NCI-H82 treated with DMSO at 0.1 percent for 48 hours (cell line): ENCODE measurements around the gene NFE2L3.
"Not testable (repeated sequence)": the region's sequence is repeated elsewhere in the genome, so short reads cannot be mapped to it uniquely, and the experiment has no call there.

Source experiments
- DNase-seq: peaks from one replicate; lab custom pipeline; 2025; ENCODE audit not compliant: unreplicated experiment; lab: John Stamatoyannopoulos, UW

NFE2L3 gene

DNA sequence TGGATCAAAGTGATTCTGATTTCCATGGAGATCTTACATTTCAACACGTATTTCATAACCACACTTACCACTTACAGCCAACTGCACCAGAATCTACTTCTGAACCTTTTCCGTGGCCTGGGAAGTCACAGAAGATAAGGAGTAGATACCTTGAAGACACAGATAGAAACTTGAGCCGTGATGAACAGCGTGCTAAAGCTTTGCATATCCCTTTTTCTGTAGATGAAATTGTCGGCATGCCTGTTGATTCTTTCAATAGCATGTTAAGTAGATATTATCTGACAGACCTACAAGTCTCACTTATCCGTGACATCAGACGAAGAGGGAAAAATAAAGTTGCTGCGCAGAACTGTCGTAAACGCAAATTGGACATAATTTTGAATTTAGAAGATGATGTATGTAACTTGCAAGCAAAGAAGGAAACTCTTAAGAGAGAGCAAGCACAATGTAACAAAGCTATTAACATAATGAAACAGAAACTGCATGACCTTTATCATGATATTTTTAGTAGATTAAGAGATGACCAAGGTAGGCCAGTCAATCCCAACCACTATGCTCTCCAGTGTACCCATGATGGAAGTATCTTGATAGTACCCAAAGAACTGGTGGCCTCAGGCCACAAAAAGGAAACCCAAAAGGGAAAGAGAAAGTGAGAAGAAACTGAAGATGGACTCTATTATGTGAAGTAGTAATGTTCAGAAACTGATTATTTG, 33.3 kb downstream of the NFE2L3 start:
- DNase-seq, result no peak

DNA sequence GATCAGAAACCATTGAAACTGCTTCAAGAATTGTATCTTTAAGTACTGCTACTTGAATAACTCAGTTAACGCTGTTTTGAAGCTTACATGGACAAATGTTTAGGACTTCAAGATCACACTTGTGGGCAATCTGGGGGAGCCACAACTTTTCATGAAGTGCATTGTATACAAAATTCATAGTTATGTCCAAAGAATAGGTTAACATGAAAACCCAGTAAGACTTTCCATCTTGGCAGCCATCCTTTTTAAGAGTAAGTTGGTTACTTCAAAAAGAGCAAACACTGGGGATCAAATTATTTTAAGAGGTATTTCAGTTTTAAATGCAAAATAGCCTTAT, 33.8 kb downstream of the NFE2L3 start:
- DNase-seq, result no peak

GRCh38 chr7:26186364-26187311, 34.6 kb downstream of the NFE2L3 start:
- no peak for DNase-seq

- peak; percentile 59 for DNase-seq
These were observed 35.6 kb downstream of the NFE2L3 start for GRCh38 chr7:26187380-26188205.

DNA sequence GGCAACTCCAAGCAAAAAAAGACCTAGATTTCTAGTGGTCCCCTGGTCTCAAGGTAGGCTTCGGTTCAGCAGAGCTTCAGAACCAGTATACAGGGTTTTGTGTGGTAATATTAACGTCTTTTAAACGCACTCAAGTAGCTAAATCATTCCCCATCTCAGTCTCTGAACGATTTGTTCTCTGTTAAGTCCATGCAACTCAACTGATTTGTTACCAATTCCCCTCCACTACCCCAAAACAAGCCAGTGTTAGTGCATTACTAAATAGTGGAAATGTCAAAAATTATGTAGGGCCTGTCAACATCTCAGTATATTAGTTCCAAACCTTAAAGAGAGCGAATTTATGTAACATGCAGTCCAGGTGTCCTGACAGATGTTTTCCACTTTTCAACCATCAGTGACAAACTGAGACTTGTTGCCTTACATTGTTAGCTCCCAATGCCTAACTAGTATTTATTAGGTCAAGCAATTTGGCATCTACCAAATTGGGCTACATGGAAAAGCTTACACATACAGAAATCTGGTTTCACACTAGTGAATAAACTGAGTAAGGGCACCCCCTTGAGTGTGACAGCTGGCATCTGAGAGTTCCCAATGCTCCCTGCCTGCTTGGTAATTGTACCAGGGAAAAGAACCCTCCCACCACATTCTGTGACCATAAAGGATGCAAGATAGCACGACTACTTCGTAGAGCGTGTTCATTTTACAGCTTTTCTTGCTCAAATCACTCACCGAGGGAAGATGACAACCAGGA, 36.4 kb downstream of the NFE2L3 start:
- no peak for DNase-seq

DNA sequence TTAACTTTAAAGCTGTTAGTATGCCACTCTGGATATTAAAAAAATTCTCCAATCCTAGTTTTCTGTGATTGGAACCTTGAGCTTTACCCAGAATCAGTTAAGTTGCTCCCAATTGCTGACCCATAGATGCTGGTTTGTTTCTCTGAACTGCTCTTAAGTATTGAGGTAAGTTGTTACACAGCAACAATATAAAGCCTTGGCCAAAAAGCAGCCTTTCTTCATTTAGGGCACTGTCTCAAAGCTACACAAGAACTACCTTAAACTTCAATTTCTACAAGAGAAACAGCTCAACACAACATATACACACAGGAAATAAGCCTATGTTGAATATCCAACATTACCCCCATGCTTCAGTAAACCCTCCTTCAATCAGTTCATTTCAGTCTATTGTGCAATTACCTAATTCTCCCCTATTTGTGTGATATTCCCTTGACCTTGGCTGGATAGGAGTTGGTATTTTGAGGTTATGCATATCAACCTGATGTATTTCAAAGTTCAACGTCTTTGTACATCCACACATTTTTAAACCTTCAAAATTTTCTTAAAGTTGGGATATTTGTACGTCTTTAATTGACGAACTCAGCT, 37.1 kb downstream of the NFE2L3 start:
- no peak for DNase-seq

DNA sequence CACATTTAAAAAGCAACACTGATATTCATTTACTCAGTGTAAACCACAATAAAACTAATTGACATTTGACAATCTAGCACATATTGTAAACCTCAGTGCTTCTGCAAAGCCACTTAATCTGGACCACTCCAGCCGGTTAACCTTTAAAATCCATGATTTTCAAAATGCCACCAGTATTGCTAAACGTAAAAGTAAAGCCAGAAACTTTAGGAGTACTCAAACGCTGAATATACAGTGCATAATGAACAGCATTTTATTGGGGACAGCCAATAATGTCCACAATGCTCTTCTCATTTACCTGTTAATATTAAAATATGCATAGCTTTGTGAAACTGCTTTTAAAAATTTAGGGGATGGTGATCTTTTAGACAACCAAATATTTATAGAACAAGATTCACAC, 37.7 kb downstream of the NFE2L3 start:
- no peak for DNase-seq

DNA sequence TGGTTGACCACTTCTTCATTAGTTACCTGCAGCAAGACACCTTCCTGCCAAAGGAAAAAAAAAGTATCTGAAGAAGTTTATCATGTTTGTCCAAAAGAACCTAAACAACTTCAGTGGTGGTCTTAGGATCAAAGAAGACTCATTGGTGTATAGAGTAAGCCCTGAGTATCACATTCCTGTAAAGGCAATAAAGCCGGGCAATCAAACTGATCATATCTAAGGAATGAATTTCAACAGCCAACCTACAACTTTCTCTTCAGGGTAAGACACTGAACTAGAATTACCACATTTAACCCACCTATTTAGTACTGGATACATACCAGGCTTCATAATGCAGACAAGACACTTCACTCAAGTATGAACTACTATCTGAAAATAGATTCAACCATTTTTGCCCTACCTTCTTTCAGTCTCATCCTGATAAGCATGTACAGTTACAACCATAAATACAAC, 38.4 kb downstream of the NFE2L3 start:
- no peak for DNase-seq

- DNase-seq, result no peak
These were observed 39.4 kb downstream of the NFE2L3 start for GRCh38 chr7:26191233-26191973.

GRCh38 chr7:26191974-26192479, 40.0 kb downstream of the NFE2L3 start:
- no peak for DNase-seq

DNA sequence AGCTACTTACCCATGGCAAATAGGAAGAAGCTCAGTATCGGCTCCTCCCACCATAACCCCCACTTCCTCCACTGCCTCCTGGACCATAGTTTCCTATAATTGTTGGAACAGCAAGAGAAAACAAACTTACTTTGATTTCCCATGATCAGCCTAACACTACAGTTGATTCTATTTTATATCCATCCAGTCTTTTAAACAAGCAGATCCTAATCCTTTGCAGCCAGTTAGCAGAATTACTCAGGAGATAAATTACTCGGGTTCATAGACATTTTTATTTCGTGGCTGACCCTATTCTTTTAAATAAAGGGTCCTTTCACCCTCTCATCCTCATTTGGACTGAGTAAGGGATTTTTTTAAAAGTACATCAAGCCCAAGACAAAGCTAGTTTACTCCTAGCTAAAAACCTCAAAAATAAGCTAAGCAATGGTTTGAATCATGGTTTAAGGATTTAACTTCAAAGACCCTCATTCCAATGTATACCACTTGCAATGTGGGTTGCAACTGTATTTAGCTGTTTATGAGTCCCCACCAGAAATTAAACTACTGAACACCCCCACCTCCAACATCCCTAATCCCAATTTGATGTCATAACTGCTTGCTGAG, 40.6 kb downstream of the NFE2L3 start:
- no peak for DNase-seq

- DNase-seq, result no peak
These were observed 41.6 kb downstream of the NFE2L3 start for GRCh38 chr7:26193432-26194207.

DNA sequence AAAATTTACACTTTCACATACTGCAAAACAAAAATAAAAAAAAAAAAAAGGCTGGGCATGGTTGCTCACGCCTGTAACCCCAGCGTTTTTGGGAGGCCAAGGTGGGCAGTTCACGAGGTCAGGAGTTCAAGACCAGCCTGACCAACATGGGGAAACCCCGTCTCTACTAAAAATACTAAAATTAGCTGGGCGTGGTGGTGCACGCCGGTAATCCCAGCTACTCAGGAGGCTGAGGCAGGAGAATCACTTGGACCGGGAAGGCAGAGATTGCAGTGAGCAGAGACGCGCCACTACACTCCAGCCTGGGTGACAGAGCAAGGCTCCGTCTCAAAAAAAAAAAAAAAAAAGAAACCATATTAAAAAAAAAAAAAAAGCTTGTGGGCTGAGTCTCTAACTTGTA, 42.8 kb downstream of the NFE2L3 start:
- not testable (repeated sequence) for DNase-seq

DNA sequence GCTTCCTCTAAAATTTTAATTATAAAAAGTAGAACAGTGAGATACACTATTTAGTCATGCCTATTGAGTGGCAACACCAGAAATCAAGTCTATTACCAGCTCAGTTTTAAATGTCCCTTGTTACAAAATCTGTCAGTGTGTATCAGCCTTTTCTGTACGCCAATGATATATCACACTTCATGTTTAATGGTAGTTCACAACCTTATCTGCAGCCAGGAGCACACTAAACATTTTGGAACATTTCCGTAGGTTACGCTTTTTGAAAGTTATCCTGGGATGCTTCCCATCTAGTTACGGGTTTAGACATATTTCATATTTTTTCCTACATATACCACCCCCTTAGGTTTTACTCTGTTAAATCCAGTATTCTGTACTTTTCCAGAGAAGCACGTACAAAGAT, 43.2 kb downstream of the NFE2L3 start:
- DNase-seq, result no peak

DNA sequence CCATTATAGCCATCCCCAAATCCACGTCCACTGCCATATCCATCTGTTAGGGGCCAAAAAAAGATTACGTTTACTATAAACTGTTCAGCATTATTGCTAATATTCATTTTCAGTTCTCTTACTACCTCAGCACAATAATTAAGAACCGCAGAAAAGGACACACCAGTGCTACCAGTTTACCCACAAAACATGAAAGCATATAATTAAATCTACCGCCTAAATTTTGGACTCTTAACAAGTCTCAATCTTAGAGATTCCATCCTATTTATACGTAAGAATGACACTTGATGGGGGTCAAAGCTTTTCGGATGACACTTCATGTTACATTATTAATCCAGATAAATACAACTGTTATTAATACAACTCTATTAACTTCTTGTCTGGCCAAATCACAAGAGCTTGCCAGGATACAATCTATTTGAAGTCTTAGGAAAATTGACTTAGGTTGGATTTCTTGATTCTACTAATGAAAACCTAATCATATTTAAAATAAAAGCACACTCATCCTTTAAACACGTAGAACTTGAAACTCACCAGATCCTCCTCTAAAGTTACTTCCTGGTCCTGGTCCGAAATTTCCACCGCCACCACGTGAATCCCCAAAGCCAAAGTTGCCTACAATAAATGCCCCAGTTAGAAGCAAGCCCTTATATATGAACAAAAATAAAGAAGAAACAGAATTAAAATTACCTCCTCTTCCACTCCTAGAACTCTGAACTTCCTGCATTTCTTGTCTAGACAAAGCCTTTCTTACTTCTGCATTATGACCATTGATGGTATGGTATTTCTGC, 44.1 kb downstream of the NFE2L3 start:
- DNase-seq, result no peak

GRCh38 chr7:26197153-26198115, 45.4 kb downstream of the NFE2L3 start:
- DNase-seq, result no peak
